AG20443 (cell line): ENCODE measurements around the gene NKAIN2.
"Not testable (repeated sequence)": the region's sequence is repeated elsewhere in the genome, so short reads cannot be mapped to it uniquely, and the experiment has no call there.

ENCODE experiments used
- DNase-seq: peaks from one replicate; pipeline ENCODE4 v3.0.0; 2012; ENCODE audit warnings: low spot score, mixed read lengths

NKAIN2 gene

GRCh38 chr6:124694139-124694705, 890.6 kb downstream of the NKAIN2 start:
- no peak for DNase-seq

DNA sequence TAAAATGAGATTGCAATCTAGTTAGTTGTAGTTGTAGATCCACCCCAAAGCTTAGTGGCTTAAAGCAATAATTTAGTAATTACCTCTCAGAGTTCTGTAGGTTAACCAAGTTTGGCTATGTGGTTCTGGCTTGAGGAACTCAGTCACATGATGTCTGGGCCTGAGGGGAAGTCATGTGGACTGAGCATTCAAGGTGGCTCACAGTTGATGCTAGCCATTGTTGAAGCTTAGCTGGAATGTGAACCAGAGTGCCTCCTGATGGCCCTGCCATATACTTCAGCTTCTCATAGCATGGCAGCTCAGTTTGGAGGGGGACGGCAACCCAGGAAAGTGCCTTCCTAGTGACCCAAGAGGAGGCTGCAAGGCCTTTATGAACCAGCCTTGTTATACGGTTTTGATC, 895.4 kb downstream of the NKAIN2 start:
- no peak for DNase-seq

- DNase-seq = no peak
Observed at GRCh38 chr6:124703541-124703940, 899.9 kb downstream of the NKAIN2 start.

DNA sequence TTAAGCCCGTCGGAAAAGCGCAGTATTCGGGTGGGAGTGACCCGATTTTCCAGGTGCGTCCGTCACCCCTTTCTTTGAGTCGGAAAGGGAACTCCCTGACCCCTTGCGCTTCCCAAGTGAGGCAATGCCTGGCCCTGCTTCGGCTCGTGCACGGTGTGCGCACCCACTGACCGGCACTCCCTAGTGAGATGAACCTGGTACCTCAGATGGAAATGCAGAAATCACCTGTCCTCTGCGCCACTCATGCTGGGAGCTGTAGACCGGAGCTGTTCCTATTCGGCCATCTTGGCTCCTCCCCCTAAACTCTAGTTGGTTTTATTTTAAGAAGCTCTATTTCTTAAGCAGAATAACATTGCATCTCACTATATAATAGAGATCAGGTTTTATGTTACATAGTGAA, 908.9 kb downstream of the NKAIN2 start:
- DNase-seq = not testable (repeated sequence)

- DNase-seq = no peak
Observed at GRCh38 chr6:124714728-124715127, 911.1 kb downstream of the NKAIN2 start.

GRCh38 chr6:124719913-124720312, 916.2 kb downstream of the NKAIN2 start:
- DNase-seq = no peak

GRCh38 chr6:124721331-124721730, 917.7 kb downstream of the NKAIN2 start:
- DNase-seq = no peak

DNA sequence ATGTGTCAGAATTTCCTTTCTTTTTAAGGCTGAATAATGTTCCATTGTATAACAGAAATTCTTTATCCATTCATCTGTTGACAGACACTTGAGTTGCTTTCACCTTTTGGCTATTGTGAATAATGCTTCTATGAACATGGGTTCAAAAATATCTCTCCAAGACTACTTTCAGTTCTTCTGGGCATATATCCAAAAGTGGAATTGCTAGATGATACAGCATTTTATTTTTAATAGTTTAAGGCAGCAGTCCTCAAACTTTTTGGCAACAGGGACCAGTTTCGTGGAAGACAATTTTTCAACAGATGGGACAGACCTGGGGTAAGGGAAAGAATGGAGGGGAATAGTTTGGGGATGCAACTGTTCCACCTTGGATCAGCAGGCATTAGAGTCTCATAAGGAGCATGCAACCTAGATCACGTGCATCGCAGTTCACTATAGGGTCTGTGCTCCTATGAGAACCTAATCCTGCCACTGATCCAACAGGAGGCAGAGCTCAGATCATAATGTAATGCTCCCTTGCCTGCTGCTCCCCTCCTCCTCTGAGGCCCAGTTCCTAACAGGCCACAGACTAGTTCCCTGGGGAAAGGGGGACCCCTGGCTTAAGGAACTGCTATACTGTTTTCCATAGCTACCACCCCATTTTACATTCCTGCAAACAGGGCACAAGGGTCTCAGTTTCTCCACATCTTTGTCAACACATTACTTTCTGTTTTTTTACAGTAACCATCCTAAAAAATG, 918.6 kb downstream of the NKAIN2 start:
- no peak for DNase-seq

DNA sequence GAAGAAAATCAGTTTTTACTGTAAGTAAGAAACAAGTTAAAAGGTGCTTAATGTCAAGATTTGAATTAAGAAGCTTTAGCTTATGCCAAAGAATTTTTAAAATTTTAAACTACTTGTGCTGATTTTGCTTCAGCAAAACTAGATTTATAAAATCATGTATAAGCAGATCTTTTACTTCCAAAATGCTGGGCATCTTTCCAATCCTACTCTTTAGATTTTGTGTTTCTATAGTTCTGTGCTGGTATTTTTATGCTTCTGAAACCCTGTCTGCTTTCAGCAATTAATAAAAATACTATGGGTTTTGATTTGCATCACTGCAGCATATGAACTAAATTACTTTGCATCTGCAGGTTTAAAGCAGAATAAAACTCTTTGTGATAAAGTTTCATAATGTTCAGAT, 920.0 kb downstream of the NKAIN2 start:
- no peak for DNase-seq

GRCh38 chr6:124737804-124738203, 934.1 kb downstream of the NKAIN2 start:
- DNase-seq = not testable (repeated sequence)

DNA sequence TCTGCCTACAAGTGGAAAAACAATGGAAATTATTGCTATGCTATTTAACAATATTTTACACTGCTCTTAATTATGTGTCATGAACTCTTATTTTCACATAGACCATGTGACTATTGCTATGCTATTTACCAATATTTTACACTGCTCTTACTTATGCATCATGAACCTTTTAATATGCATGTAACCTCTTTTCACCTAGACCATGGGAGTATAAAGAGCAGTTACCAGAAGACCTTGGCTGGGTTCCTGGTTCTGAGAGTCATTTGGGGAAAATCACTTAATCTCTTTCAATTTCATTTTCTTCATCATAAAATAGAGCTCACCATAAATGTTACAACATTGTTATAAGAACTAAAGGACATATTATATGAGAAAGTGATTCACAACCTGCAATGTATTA, 934.8 kb downstream of the NKAIN2 start:
- no peak for DNase-seq

DNA sequence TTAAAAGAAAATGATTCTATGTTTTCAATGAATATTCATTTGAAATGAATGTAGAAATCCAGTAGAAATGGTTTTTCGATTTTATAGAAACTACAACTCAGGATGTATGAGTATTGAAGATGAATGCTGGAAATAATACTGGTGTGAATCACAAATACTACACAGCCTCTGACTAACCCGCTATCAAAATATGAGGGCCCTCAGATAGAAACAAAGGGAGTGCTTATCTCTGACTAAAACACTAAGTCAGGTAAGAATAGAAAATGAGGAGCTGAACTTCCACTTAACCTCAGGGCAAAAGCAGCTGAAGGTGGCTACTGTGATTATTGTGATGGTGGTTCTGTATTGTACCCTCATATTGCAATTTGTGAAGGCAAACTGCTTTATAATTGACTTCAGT, 937.7 kb downstream of the NKAIN2 start:
- DNase-seq = no peak

DNA sequence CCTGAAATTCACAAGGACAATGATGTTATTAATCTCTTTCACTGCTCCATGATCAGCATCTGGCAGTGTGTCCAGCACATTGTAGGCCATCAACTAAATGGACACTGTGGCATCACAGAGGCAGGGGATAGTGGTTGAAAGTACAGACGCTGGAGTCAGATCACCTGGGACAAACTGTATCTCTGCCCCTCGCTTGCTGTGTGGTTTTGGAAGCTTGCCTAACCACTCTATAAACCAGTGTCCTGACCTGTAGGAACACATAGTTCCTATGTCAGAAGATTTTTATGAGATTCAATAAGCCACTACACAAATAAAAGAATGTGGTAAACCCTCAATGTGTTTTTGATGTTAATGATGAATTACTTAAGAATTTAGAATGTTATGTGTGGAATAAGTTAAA, 939.3 kb downstream of the NKAIN2 start:
- DNase-seq = no peak

DNA sequence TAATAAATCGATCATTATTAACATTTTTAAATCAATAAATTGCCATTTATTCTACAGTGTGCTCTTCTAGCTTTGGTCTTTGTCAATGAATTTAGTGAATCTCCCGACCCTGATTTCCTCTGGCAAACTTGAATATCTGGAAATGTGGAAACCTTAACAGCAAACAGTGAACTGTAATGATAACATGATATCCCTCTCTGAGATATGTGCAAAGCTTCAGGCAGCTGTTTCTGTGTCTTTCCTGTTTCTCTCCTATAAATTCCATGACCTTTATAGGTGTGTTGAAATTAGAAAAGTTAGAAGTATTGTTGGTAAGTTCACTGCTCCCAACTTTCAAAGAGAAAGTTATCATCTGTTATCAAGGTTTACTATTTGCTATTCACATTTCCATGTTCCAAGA, 939.8 kb downstream of the NKAIN2 start:
- no peak for DNase-seq

- no peak for DNase-seq
Observed at GRCh38 chr6:124747349-124747748, 943.7 kb downstream of the NKAIN2 start.

DNA sequence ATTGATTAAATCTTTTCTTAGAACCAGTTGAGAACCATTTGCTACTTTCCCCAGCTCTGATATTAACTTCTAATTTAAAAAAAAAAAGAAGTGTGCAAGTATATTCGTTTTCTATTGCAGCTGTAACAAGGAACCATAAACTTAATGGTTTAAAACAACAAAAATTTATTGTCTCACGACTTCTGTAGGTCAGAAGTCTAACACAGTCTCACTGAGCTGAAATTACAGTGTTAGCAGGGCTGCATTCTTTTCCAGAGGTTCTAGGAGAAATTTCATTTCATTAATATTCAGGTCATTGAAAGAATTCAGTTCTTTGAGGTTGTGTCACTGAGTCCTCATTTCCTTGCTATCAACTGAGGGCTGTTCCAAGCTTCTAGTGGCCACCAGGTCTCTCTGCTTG, 945.1 kb downstream of the NKAIN2 start:
- DNase-seq = no peak

- no peak for DNase-seq
Observed at GRCh38 chr6:124753001-124753400, 949.3 kb downstream of the NKAIN2 start.

DNA sequence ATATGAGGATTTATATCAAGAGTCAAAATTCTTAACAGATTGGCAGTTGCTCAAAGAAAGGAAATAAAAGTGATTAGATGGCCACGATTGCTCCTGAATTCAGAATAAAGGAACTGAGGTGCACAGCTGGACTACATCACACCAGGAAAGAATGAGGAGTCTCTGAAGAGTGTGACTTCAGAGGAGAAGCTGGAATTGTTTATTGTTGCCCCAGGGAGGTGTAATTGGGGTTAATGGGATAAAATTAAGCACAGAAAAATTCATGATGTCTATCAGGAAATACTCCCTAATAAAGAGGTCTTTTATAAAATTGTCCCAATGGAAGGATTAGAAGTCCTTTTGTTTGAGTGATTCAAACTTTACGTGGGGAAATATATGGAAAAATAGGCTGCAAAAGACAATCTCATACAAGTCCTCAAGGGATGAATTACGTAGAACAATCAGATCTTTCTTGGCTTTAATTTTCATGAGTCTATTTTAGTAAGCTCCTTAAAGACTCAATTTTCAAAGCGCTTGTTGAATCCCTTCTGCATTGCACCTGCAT, 950.0 kb downstream of the NKAIN2 start:
- no peak for DNase-seq

DNA sequence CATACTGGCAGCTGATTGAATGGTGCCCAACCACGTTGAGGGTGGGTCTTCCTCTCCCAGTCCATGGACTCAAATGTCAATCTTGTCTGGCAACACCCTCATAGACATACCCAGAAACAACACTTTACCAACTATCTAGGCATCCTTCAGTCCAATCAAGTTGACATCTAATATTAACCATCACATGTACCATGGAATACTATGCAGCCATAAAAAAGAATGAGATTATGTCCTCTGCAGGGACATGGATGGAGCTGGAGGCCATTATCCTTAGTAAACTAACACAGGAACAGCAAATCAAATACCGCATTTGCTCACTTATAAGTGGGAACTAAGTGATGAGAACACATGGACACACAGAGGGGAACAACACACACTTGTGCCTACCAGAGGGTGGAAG, 951.7 kb downstream of the NKAIN2 start:
- DNase-seq = no peak

- DNase-seq = no peak
Observed at GRCh38 chr6:124757560-124757959, 953.9 kb downstream of the NKAIN2 start.

DNA sequence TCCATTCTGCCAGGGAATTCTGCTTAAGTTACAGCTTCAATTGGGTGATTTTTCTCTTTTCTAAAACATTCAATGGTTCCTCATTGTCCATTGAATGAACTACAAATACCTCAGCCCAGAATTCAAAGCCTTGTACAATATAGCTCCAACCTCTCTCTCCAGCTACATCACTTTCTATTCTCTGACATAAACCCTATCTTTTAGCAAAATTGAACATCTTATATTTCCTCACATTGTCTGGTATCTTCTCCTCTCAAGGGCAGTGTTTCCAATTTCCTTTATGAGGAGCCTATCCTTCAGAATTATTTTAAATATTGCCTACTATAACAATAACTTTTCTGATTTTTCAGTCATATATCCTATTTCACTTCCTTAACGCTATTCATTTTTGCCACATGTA, 955.0 kb downstream of the NKAIN2 start:
- no peak for DNase-seq

DNA sequence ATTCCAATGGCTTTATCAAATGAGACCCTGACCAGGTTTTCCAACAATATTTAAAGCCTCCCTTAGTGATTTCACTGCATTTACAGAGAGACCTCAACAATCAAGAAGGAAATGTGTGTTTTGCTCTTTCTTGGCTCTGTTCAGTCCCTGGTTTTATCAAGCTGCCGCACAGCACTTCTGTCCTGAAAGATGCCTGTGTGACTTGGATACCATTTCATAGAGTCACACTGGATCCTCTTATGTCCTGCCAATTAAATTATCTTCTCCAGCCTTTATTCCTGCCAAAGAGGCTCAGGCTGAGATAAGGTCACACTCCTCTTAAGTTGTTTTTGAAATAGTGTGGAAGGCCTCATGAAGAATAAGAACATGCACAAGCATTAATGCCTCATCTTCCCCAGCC, 961.6 kb downstream of the NKAIN2 start:
- DNase-seq = no peak

GRCh38 chr6:124768224-124768623, 964.6 kb downstream of the NKAIN2 start:
- DNase-seq = no peak
